A673 (cell line): ENCODE measurements around the gene MRPL58. TPM values are rescaled to one million over a fixed set of nuclear protein-coding genes. Genes with fewer than 3 reads are reported as not detected.

Experiments
- BruUV-seq: library from RNA; stranded (reverse); fragments of 400-500 nt; replicated peaks from 2 replicates; lab custom pipeline; 2021; lab: Mats Ljungman, UMichigan
- CTCF ChIA-PET: fragments of 300-600 bp; sonication (Branson Sonifier 250); formaldehyde crosslinking; loops from one replicate; lab custom pipeline; 2022; ENCODE audit warnings: antibody characterized with exemption; lab: Charles Lee
- POLR2A ChIA-PET: fragments of 300-600 bp; sonication (Branson Sonifier 250); formaldehyde crosslinking; loops from one replicate; lab custom pipeline; 2022; ENCODE audit warnings: antibody characterized with exemption; ENCODE audit not compliant: low non-redundant PET; lab: Charles Lee
- DNase-seq: peaks from one replicate; pipeline ENCODE4 v3.0.0-alpha.2; 2015; ENCODE audit warnings: low spot score
- H3K27ac ChIP-seq: fragments of 200-600 bp; sonication (generic); 2 replicates; pipeline ENCODE4 v1.5.1; 2016; ENCODE audit warnings: mixed run types, low read depth, mild to moderate bottlenecking, mixed read lengths, antibody characterized with exemption, low read length; ENCODE audit not compliant: poor library complexity, severe bottlenecking
- H3K27me3 ChIP-seq: fragments of 200-600 bp; sonication (generic); replicated peaks from 2 replicates; pipeline ENCODE4 v1.6.1; 2017; ENCODE audit warnings: mixed run types, low read depth, mild to moderate bottlenecking, mixed read lengths, antibody characterized with exemption, low read length; ENCODE audit not compliant: insufficient read depth, poor library complexity
- H3K36me3 ChIP-seq: fragments of 200-600 bp; sonication (generic); 2 replicates; pipeline ENCODE4 v1.6.1; 2016; ENCODE audit warnings: mixed run types, mild to moderate bottlenecking, mixed read lengths, antibody characterized with exemption, low read length; ENCODE audit not compliant: insufficient read depth, poor library complexity, severe bottlenecking
- H3K4me1 ChIP-seq: fragments of 200-600 bp; sonication (generic); 2 replicates; pipeline ENCODE4 v1.6.1; 2017; ENCODE audit warnings: mixed run types, mild to moderate bottlenecking, mixed read lengths, antibody characterized with exemption, low read length; ENCODE audit not compliant: insufficient read depth, poor library complexity, severe bottlenecking
- H3K4me3 ChIP-seq: fragments of 200-600 bp; sonication (generic); 2 replicates; pipeline ENCODE4 v1.5.1; 2016; ENCODE audit warnings: low read depth, mixed run types, mild to moderate bottlenecking, mixed read lengths, low read length; ENCODE audit not compliant: poor library complexity, severe bottlenecking
- H3K9me3 ChIP-seq: fragments of 200-600 bp; sonication (generic); 2 replicates; pipeline ENCODE4 v1.6.1; 2016; ENCODE audit warnings: mixed run types, low read depth, mild to moderate bottlenecking, mixed read lengths, antibody characterized with exemption, low read length; ENCODE audit not compliant: poor library complexity, severe bottlenecking
- EZH2 ChIP-seq: fragments of 200-600 bp; sonication (generic); IDR thresholded peaks from 2 replicates; pipeline ENCODE4 v1.6.1; 2017; ENCODE audit warnings: borderline replicate concordance, low read depth, mild to moderate bottlenecking, mixed read lengths, antibody characterized with exemption, low read length; ENCODE audit not compliant: poor library complexity, severe bottlenecking
- intact Hi-C: fragments of 100-400 bp; cut with micrococcal nuclease; formaldehyde crosslinking; loops from one replicate; pipeline ENCODE4 v1.10.0; 2022; ENCODE audit not compliant: unreplicated experiment
- total RNA-seq: library from RNA; stranded (reverse); gene quantifications from 2 replicates; pipeline ENCODE4 v1.2.3, GENCODE V29; 2021
- TF ChIP-seq, protein P1 (sequence below): fragments of 300-800, 200-600 bp; sonication (generic); conservative IDR thresholded peaks from 2 replicates; pipeline ENCODE4 v1.5.1; 2017; ENCODE audit warnings: low read depth, mild to moderate bottlenecking, antibody characterized with exemption, low read length, moderate library complexity, mixed read lengths

MRPL58 gene
- total RNA-seq, 1 experiment from 2014 or later = 61.4 TPM

DNA sequence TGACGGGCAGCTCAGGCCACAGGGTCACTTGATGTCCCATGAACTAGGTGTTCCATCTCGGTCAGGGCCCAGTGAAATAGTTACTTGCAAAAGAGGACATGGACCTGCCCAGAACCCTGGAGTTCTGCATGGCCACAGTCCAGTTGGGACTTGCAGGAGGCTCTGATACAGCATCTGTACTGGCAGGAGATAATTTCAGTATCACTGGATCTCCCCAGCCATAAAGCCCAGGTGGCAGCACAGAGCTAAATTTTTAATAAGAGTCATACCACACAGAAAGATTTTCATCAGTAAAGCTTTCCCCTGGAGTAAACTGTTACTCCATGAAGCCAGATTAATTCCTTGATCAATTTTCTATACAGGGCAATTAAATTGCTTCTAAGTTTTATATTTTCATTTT is 57.3 kb downstream of the MRPL58 start:
- Histone ChIP-seq H3K27ac (no peak overlapping the region), H3K4me3 (no peak overlapping the region), H3K4me1 (no peaks in the 10 kb centered on the region), H3K9me3 (no peaks in the 10 kb centered on the region), H3K27me3 (no peaks in the 10 kb centered on the region), H3K36me3 (no peaks in the 10 kb centered on the region)
- ChIA-PET CTCF (interaction anchor here (0.6 to 0.9 kb wide), 3 partner anchors 10 to 1468 kb away, joined by 3 to 9 read pairs (median 5); no protein-coding TSS in a partner anchor), POLR2A (no interaction called here)
- TF ChIP-seq, protein P1, sequence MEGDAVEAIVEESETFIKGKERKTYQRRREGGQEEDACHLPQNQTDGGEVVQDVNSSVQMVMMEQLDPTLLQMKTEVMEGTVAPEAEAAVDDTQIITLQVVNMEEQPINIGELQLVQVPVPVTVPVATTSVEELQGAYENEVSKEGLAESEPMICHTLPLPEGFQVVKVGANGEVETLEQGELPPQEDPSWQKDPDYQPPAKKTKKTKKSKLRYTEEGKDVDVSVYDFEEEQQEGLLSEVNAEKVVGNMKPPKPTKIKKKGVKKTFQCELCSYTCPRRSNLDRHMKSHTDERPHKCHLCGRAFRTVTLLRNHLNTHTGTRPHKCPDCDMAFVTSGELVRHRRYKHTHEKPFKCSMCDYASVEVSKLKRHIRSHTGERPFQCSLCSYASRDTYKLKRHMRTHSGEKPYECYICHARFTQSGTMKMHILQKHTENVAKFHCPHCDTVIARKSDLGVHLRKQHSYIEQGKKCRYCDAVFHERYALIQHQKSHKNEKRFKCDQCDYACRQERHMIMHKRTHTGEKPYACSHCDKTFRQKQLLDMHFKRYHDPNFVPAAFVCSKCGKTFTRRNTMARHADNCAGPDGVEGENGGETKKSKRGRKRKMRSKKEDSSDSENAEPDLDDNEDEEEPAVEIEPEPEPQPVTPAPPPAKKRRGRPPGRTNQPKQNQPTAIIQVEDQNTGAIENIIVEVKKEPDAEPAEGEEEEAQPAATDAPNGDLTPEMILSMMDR = peak; percentile 43
- no peak for TF ChIP-seq EZH2
- DNase-seq = no peak
- intact Hi-C loops = no loop called here
- no TSS peak for BruUV-seq

Other genes with a start within 250 kb of the MRPL58 start
- gene NAT9, start 236.3 kb upstream of the MRPL58 start, total RNA-seq = 55.6 and 60.6 TPM in 2 replicates
- 0.09 and 0.24 TPM in 2 replicates for gene GRIN2C, start 152.8 kb upstream of the MRPL58 start, total RNA-seq
- 17.8 and 22.3 TPM in 2 replicates for gene FDXR, start 139.7 kb upstream of the MRPL58 start, total RNA-seq
- not detected in 2 replicates for gene FADS6, start 119.0 kb upstream of the MRPL58 start, total RNA-seq
- gene USH1G, start 89.4 kb upstream of the MRPL58 start, total RNA-seq = not detected in 2 replicates
- not detected in 2 replicates for gene OTOP2, start 88.4 kb upstream of the MRPL58 start, total RNA-seq
- gene OTOP3, start 76.8 kb upstream of the MRPL58 start, total RNA-seq = not detected in 2 replicates
- 1.2 and 2.9 TPM in 2 replicates for gene HID1, start 39.9 kb upstream of the MRPL58 start, total RNA-seq
- 5.8 and 7.6 TPM in 2 replicates for gene CDR2L, start 25.0 kb upstream of the MRPL58 start, total RNA-seq
- 291 and 311 TPM in 2 replicates for gene ATP5PD, start 34.3 kb downstream of the MRPL58 start, total RNA-seq
- gene KCTD2, start 34.6 kb downstream of the MRPL58 start, total RNA-seq = 25.6 and 25.7 TPM in 2 replicates
- 0.80 and 3.1 TPM in 2 replicates for gene SLC16A5, start 75.3 kb downstream of the MRPL58 start, total RNA-seq
- gene ARMC7, start 97.3 kb downstream of the MRPL58 start, total RNA-seq = 11.8 and 12.3 TPM in 2 replicates
- gene NT5C, start 119.1 kb downstream of the MRPL58 start, total RNA-seq = 43.3 and 50.0 TPM in 2 replicates
- gene JPT1, start 141.8 kb downstream of the MRPL58 start, total RNA-seq = 493 and 526 TPM in 2 replicates
- gene SUMO2, start 170.3 kb downstream of the MRPL58 start, total RNA-seq = 681 and 703 TPM in 2 replicates
- 140 and 156 TPM in 2 replicates for gene NUP85, start 193.0 kb downstream of the MRPL58 start, total RNA-seq
- gene GGA3, start 248.9 kb downstream of the MRPL58 start, total RNA-seq = 52.7 and 55.8 TPM in 2 replicates
- 103 and 105 TPM in 2 replicates for gene MRPS7, start 249.2 kb downstream of the MRPL58 start, total RNA-seq